ENCODE measurements around the gene TNRC6C.
"Not testable (repeated sequence)": the region's sequence is repeated elsewhere in the genome, so short reads cannot be mapped to it uniquely, and the experiment has no call there.

Gene TNRC6C

GRCh38 chr17:77959926-77960521 lies 1.5 kb downstream of the TNRC6C start:
- no peak for TF ChIP-seq CTCF (conservative IDR thresholded peaks at IDR 0.05)

GRCh38 chr17:77961741-77962140 lies 3.2 kb downstream of the TNRC6C start:
- no peak for TF ChIP-seq CTCF (conservative IDR thresholded peaks at IDR 0.05)
- no peak overlapping the region for H3K27ac ChIP-seq

More at GRCh38 chr17:77959926-77960521, 1.5 kb downstream of the TNRC6C start:
- no peak overlapping the region; the same call in 1 of the 2 replicates for H3K27ac ChIP-seq

GRCh38 chr17:77962348-77962747 lies 3.8 kb downstream of the TNRC6C start:
- H3K27ac ChIP-seq = no peak overlapping the region
- TF ChIP-seq CTCF (conservative IDR thresholded peaks at IDR 0.05) = no peak

- H3K27ac ChIP-seq = no peak overlapping the region
- no peak for TF ChIP-seq CTCF (conservative IDR thresholded peaks at IDR 0.05)
Observed at GRCh38 chr17:77963441-77963840, 4.9 kb downstream of the TNRC6C start.

- no peak for TF ChIP-seq CTCF (conservative IDR thresholded peaks at IDR 0.05)
- no peak overlapping the region for H3K27ac ChIP-seq
Observed at GRCh38 chr17:77965352-77965751, 6.8 kb downstream of the TNRC6C start.

- no peak for TF ChIP-seq CTCF (conservative IDR thresholded peaks at IDR 0.05)
- H3K27ac ChIP-seq = no peak overlapping the region
Observed at GRCh38 chr17:77966476-77966875, 8.0 kb downstream of the TNRC6C start.

GRCh38 chr17:77968788-77969187 lies 10.3 kb downstream of the TNRC6C start:
- H3K27ac ChIP-seq = no peak overlapping the region
- no peak for TF ChIP-seq CTCF (conservative IDR thresholded peaks at IDR 0.05)

- not testable (repeated sequence) for H3K27ac ChIP-seq
Observed at GRCh38 chr17:77972271-77972670, 13.8 kb downstream of the TNRC6C start.
